ENCODE data around the gene INSYN2B. TPM values are rescaled to one million over a fixed set of nuclear protein-coding genes. Genes with fewer than 3 reads are reported as not detected.

INSYN2B gene
- total and polyA plus RNA-seq, 3 donors from 2014 or later = 0.37 to 2.3 (median 1.0) TPM

GRCh38 chr5:169935762-169936161 is 44.5 kb downstream of the INSYN2B start:
- Histone ChIP-seq H3K36me3 (ENCODE audit: low read depth, missing control alignments) (no peaks in the 10 kb centered on the region), H3K9me3 (no peaks in the 10 kb centered on the region), H3K27ac (no peak overlapping the region), H3K4me3 (no peak overlapping the region), H3K27me3 (no peaks in the 10 kb centered on the region), H3K4me1 (no peaks in the 10 kb centered on the region)
- TF ChIP-seq, protein P1, sequence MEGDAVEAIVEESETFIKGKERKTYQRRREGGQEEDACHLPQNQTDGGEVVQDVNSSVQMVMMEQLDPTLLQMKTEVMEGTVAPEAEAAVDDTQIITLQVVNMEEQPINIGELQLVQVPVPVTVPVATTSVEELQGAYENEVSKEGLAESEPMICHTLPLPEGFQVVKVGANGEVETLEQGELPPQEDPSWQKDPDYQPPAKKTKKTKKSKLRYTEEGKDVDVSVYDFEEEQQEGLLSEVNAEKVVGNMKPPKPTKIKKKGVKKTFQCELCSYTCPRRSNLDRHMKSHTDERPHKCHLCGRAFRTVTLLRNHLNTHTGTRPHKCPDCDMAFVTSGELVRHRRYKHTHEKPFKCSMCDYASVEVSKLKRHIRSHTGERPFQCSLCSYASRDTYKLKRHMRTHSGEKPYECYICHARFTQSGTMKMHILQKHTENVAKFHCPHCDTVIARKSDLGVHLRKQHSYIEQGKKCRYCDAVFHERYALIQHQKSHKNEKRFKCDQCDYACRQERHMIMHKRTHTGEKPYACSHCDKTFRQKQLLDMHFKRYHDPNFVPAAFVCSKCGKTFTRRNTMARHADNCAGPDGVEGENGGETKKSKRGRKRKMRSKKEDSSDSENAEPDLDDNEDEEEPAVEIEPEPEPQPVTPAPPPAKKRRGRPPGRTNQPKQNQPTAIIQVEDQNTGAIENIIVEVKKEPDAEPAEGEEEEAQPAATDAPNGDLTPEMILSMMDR (IDR thresholded peaks at IDR 0.05) = no peak
- TF ChIP-seq POLR2A (IDR thresholded peaks at IDR 0.05) = no peak
- DNase-seq = no peak
- WGBS, 2 donors = 73 to 75% methylated on average over 5 of the region's 5 CpGs
- intact Hi-C loops (cut with DNase I; ENCODE audit: low total_unique reads) = no loop called here

- 76 to 84% methylated on average over 7 of the region's 7 CpGs for WGBS, 2 donors
- no peak for TF ChIP-seq POLR2A (IDR thresholded peaks at IDR 0.05)
- TF ChIP-seq, protein P1 (IDR thresholded peaks at IDR 0.05) = no peak
- H3K4me1 ChIP-seq = no peaks in the 10 kb centered on the region
- DNase-seq = no peak
- intact Hi-C loops (cut with DNase I; ENCODE audit: low total_unique reads) = no loop called here
- H3K4me3 ChIP-seq = no peak overlapping the region
- H3K27me3 ChIP-seq = no peaks in the 10 kb centered on the region
- no peak overlapping the region for H3K27ac ChIP-seq
- H3K9me3 ChIP-seq = no peaks in the 10 kb centered on the region
- no peaks in the 10 kb centered on the region for H3K36me3 ChIP-seq (ENCODE audit: low read depth, missing control alignments)
These were observed 45.3 kb downstream of the INSYN2B start for GRCh38 chr5:169934990-169935389.

DNA sequence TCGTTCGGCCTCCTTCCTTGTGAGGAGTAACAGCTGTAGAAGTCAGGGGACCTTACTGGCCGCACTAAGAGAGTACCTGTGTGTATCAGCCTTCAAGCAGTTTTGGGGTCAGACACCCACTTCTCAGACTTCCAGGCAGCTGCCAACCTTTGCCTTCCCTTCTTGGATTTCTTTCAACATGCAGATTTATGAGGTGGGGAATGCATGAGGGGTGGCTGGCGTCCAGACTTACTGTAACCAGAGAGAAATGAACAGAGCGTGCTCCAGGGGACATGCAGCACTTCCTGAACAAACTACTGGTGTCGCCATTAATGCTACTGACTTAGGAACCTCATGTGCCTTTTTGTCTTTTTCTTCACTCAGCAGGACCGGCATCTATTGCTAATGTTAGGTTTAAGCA is 46.7 kb downstream of the INSYN2B start:
- H3K27ac ChIP-seq = no peak overlapping the region
- intact Hi-C loops (cut with DNase I; ENCODE audit: low total_unique reads) = no loop called here
- no peaks in the 10 kb centered on the region for H3K9me3 ChIP-seq
- H3K4me3 ChIP-seq = no peak overlapping the region
- H3K4me1 ChIP-seq = no peaks in the 10 kb centered on the region
- no peak for DNase-seq
- no peaks in the 10 kb centered on the region for H3K27me3 ChIP-seq
- TF ChIP-seq POLR2A (IDR thresholded peaks at IDR 0.05) = no peak
- TF ChIP-seq, protein P1 (IDR thresholded peaks at IDR 0.05) = no peak
- 69 to 80% methylated on average over 7 of the region's 7 CpGs for WGBS, 2 donors
- no peaks in the 10 kb centered on the region for H3K36me3 ChIP-seq (ENCODE audit: low read depth, missing control alignments)

- Histone ChIP-seq H3K4me1 (no peaks in the 10 kb centered on the region), H3K36me3 (ENCODE audit: low read depth, missing control alignments) (no peaks in the 10 kb centered on the region), H3K27me3 (no peaks in the 10 kb centered on the region), H3K27ac (no peak overlapping the region), H3K4me3 (no peak overlapping the region), H3K9me3 (no peaks in the 10 kb centered on the region)
- no peak for DNase-seq
- TF ChIP-seq, protein P1 (IDR thresholded peaks at IDR 0.05) = no peak
- no peak for TF ChIP-seq POLR2A (IDR thresholded peaks at IDR 0.05)
- 57 to 69% methylated on average over 1 of the region's 1 CpG for WGBS, 2 donors
- intact Hi-C loops (cut with DNase I; ENCODE audit: low total_unique reads) = no loop called here
These were observed 47.2 kb downstream of the INSYN2B start for GRCh38 chr5:169933127-169933526.

GRCh38 chr5:169923988-169924387 is 56.3 kb downstream of the INSYN2B start:
- DNase-seq = no peak
- no peaks in the 10 kb centered on the region for H3K4me1 ChIP-seq
- intact Hi-C loops (cut with DNase I; ENCODE audit: low total_unique reads) = no loop called here
- TF ChIP-seq POLR2A (IDR thresholded peaks at IDR 0.05) = no peak
- TF ChIP-seq, protein P1 (IDR thresholded peaks at IDR 0.05) = no peak
- WGBS, 2 donors = 62 to 63% methylated on average over 1 of the region's 1 CpG
- H3K9me3 ChIP-seq = no peaks in the 10 kb centered on the region
- no peak overlapping the region for H3K4me3 ChIP-seq
- no peak overlapping the region for H3K27ac ChIP-seq
- H3K36me3 ChIP-seq (ENCODE audit: low read depth, missing control alignments) = no peaks in the 10 kb centered on the region
- no peaks in the 10 kb centered on the region for H3K27me3 ChIP-seq
